Subcutaneous abdominal adipose tissue (tissue), 5 donors: ENCODE data around the gene ISM1.

Source experiments
- H3K27ac ChIP-seq: one replicate; pipeline ENCODE4 v1.7.0; 2013; ENCODE audit warnings: low read depth, mild to moderate bottlenecking, inconsistent platforms, low read length, moderate library complexity
- H3K27me3 ChIP-seq, 5 donors: one replicate each; pipeline ENCODE4 v1.7.0; 2013; ENCODE audit warnings: low read length in 5 of 5, inconsistent platforms in 1 of 5; ENCODE audit not compliant: control insufficient read depth in 5 of 5, insufficient read depth in 4 of 5
- H3K36me3 ChIP-seq, 5 donors: one replicate each; pipeline ENCODE4 v1.7.0; 2013; ENCODE audit warnings: low read length in 5 of 5; ENCODE audit not compliant: control insufficient read depth in 5 of 5, insufficient read depth in 5 of 5
- H3K4me1 ChIP-seq, 5 donors: one replicate each; pipeline ENCODE4 v1.7.0; 2013; ENCODE audit warnings: low read length in 5 of 5, mild to moderate bottlenecking in 3 of 5, moderate library complexity in 1 of 5; ENCODE audit not compliant: control insufficient read depth in 5 of 5, insufficient read depth in 5 of 5
- H3K4me3 ChIP-seq, 5 donors: one replicate each; pipeline ENCODE4 v1.7.0; 2013; ENCODE audit warnings: low read length in 5 of 5, low read depth in 1 of 5
- H3K9ac ChIP-seq, 5 donors: one replicate each; pipeline ENCODE4 v1.7.0; 2013; ENCODE audit warnings: low read length in 5 of 5, mild to moderate bottlenecking in 4 of 5, moderate library complexity in 3 of 5
- H3K9me3 ChIP-seq, 5 donors: one replicate each; pipeline ENCODE4 v1.7.0; 2013; ENCODE audit warnings: low read length in 5 of 5; ENCODE audit not compliant: control insufficient read depth in 5 of 5
- donor health status: healthy.
- donor health status: healthy.
- donor health status: healthy.
- donor health status: healthy.
- donor health status: healthy.

Gene ISM1

GRCh38 chr20:13338999-13339411 lies 117.9 kb downstream of the ISM1 start:
- H3K4me1 ChIP-seq, result no peaks in the 10 kb centered on the region
- no peak overlapping the region for H3K9ac ChIP-seq
- no peaks in the 10 kb centered on the region for H3K27me3 ChIP-seq
- no peak overlapping the region for H3K27ac ChIP-seq
- no peaks in the 10 kb centered on the region for H3K9me3 ChIP-seq
- no peak overlapping the region for H3K4me3 ChIP-seq
- H3K36me3 ChIP-seq, result no peaks in the 10 kb centered on the region

DNA sequence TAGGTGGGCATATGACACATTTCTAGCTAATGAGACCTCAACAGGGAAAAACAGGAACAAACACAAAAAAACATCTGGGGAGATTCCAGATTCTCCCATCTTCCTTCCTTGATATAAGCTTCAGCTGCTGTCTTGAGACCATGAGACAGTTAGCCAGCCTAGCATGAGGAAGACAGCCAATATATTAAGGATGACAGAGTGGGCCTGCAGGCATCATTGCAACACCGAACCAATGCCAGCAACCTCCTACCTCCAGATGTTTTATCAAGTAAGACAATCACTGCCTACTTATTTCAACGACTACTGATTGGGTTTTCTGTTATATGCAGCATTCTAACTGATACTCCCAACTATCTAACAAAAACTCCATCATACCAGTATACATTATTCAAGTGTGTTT lies 119.0 kb downstream of the ISM1 start:
- Histone ChIP-seq H3K9me3 (no peaks in the 10 kb centered on the region), H3K4me1 (no peaks in the 10 kb centered on the region), H3K4me3 (no peak overlapping the region), H3K27ac (no peak overlapping the region), H3K27me3 (no peaks in the 10 kb centered on the region), H3K36me3 (no peaks in the 10 kb centered on the region), H3K9ac (no peak overlapping the region)

- H3K9me3 ChIP-seq, result no peaks in the 10 kb centered on the region
- H3K4me3 ChIP-seq, result no peak overlapping the region
- H3K27ac ChIP-seq, result no peak overlapping the region
- no peaks in the 10 kb centered on the region for H3K27me3 ChIP-seq
- H3K9ac ChIP-seq, result no peak overlapping the region
- no peaks in the 10 kb centered on the region for H3K36me3 ChIP-seq
- H3K4me1 ChIP-seq, result no peaks in the 10 kb centered on the region
Observed at GRCh38 chr20:13341737-13342393, 120.8 kb downstream of the ISM1 start.

- Histone ChIP-seq H3K27ac (no peak overlapping the region), H3K4me3 (no peak overlapping the region), H3K27me3 (no peaks in the 10 kb centered on the region), H3K9me3 (no peaks in the 10 kb centered on the region), H3K4me1 (no peaks in the 10 kb centered on the region), H3K36me3 (no peaks in the 10 kb centered on the region), H3K9ac (no peak overlapping the region)
Observed at GRCh38 chr20:13342469-13343242, 121.6 kb downstream of the ISM1 start.

DNA sequence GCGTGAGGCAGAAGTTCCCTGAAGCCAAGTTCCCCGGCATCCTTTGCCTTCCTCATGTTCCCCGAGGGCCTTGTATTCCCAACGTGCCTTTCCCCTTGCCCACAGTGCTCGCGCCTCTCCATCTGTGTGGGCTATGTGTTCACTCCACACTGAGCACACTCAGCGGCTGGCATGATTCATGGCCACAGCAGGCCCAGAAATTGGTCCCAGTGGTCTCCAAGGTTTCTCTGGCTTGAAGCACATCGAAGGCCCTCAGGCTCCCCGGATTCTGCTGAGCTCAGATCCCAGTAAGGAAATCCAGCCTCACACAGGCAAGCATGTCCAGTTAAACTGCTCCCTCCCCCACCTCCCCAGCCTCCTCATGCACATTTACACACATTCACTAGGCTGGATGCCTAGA lies 123.6 kb downstream of the ISM1 start:
- H3K4me3 ChIP-seq, result no peak overlapping the region
- no peak overlapping the region for H3K9ac ChIP-seq
- H3K4me1 ChIP-seq, result no peaks in the 10 kb centered on the region
- no peaks in the 10 kb centered on the region for H3K36me3 ChIP-seq
- H3K27ac ChIP-seq, result no peak overlapping the region
- no peaks in the 10 kb centered on the region for H3K9me3 ChIP-seq
- no peaks in the 10 kb centered on the region for H3K27me3 ChIP-seq

DNA sequence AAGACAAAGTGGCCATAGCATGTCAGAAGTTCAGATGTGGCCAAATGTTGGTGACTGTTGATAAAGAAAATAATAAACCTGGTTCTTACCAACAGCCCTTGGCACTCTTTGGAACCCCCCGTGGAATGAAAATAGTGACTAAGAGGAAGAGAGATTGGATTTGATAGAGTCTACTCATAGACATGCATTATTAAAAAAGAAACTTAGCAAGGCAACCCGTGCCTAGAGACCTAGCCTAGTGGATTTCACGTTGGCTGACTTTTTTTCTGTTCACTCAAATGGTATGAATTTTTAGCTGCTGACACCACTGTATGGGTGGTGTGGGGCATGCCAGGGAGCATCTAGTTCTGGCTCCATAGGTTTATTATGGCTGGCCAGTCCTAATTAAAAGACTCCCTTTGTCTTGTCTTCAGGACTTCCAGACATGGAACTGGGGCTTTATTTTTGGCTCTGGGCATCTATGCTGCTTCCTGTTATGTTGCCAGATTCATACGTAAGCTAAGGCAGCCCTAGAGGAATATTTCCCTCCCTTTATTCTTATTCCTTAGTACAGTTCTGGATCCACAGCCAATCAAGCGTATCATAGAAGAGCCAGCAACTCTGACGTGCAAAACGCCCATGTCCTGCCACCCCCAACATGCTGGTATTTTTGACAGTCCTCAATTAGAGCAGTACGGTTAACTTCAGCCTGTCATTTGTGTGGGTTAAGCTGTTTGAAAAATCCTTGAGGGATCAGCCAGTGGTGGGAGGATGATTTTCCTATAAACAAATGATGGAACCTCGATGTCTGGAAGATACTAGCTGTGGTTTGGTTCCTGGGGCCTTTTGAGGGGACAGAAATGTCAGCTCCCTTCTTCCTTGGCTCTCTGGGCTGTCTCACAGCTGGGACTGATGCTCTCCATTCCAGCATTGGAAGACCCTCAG lies 127.5 kb downstream of the ISM1 start:
- H3K27ac ChIP-seq, result no peak overlapping the region
- H3K9ac ChIP-seq, result no peak overlapping the region
- H3K36me3 ChIP-seq, result no peaks in the 10 kb centered on the region
- no peaks in the 10 kb centered on the region for H3K27me3 ChIP-seq
- H3K4me3 ChIP-seq, result no peak overlapping the region
- peaks cover 0 to 2% (median 0%) of the 10 kb centered on the region in 5 donors for H3K9me3 ChIP-seq
- H3K4me1 ChIP-seq, result no peaks in the 10 kb centered on the region

- Histone ChIP-seq H3K27me3 (no peaks in the 10 kb centered on the region), H3K9ac (no peak overlapping the region), H3K36me3 (no peaks in the 10 kb centered on the region), H3K4me3 (no peak overlapping the region), H3K27ac (no peak overlapping the region), H3K9me3 (peaks cover 0 to 2% (median 0%) of the 10 kb centered on the region in 5 donors), H3K4me1 (no peaks in the 10 kb centered on the region)
Observed at GRCh38 chr20:13349235-13349604, 128.1 kb downstream of the ISM1 start.
